C4-2B (cell line): ENCODE measurements around the gene NHLH1.

ENCODE experiments used
- H3K27ac ChIP-seq: fragments of 450-650 bp; 2 replicates; pipeline ENCODE4 v1.5.1; 2017
- CTCF ChIP-seq: fragments of 450-650 bp; conservative IDR thresholded peaks from 2 replicates; pipeline ENCODE4 v1.5.1; 2017; ENCODE audit warnings: mild to moderate bottlenecking
- ZFX ChIP-seq: fragments of 450-650 bp; IDR thresholded peaks from 2 replicates; pipeline ENCODE4 v1.6.1; 2017

The NHLH1 gene

GRCh38 chr1:160394673-160395072 lies 27.8 kb downstream of the NHLH1 start:
- no peak overlapping the region for H3K27ac ChIP-seq
- TF ChIP-seq CTCF (no peak), ZFX (no peak)

GRCh38 chr1:160397651-160398050 lies 30.8 kb downstream of the NHLH1 start:
- no peak for TF ChIP-seq CTCF
- TF ChIP-seq ZFX, result no peak
- no peak overlapping the region for H3K27ac ChIP-seq

GRCh38 chr1:160398823-160399222 lies 32.0 kb downstream of the NHLH1 start:
- TF ChIP-seq CTCF, result no peak
- no peak for TF ChIP-seq ZFX
- H3K27ac ChIP-seq, result no peak overlapping the region

- no peak for TF ChIP-seq CTCF
- no peak for TF ChIP-seq ZFX
- no peak overlapping the region for H3K27ac ChIP-seq
These were observed 32.8 kb downstream of the NHLH1 start for GRCh38 chr1:160399544-160400222.

- no peak for TF ChIP-seq CTCF
- TF ChIP-seq ZFX, result no peak
- H3K27ac ChIP-seq, result no peak within 1 kb of the TSS
These were observed 33.4 kb downstream of the NHLH1 start, which contains the start of gene VANGL2 for GRCh38 chr1:160400223-160400645. VANGL2 (plus strand) TSS chr1:160400564; CDS start chr1:160415838, 15,274 bp downstream.

GRCh38 chr1:160400646-160401486 lies 34.0 kb downstream of the NHLH1 start:
- TF ChIP-seq ZFX, result no peak
- TF ChIP-seq CTCF, result no peak
- no peak overlapping the region for H3K27ac ChIP-seq

GRCh38 chr1:160401487-160401805 lies 34.6 kb downstream of the NHLH1 start:
- TF ChIP-seq CTCF (no peak), ZFX (no peak)
- H3K27ac ChIP-seq, result no peak overlapping the region
